GM19023 (cell line): ENCODE results near the gene PRTFDC1.
"Not testable (repeated sequence)": the region's sequence is repeated elsewhere in the genome, so short reads cannot be mapped to it uniquely, and the experiment has no call there.

Experiments used
- ATAC-seq: cut with Tn5 transposase; IDR thresholded peaks from one replicate; pipeline ENCODE4 v1.9.1; 2021; ENCODE audit warnings: mild to moderate bottlenecking, moderate library complexity; ENCODE audit not compliant: unreplicated experiment

The PRTFDC1 gene

DNA sequence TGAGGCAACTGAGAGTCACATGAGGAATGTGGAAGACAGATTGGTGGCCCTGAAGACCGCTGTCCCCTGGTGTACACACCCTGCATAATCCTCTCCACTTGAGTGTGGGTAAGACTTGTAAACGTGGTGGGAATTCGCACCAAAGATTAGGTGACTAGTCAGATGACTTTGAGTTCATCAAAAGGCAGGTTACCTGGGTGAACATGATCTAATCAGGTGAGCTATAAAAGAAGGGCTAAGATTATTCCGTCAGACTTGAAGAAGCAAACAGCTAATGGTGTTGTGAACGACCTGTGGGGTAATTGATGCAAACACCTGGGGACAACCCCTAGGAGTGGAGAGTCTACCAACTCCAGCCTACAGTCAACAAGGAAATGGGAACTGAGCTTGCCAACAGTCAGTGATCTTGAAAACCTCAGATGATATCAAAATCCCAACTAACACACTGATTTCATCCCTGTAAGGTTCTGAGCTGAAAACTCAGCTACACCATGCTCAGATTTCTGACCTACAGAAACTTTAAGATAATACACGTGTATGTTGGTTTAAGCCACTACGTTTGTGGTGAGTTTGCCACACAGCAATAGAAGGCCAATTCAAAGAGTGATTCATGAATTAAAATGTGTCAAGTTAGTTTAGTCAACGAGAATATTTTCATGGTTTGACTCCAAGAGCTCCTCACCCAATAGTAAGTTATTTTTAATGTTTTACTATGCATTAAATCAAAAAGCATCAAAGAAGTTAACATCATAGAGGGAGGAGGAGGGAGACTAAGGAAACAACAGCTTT, 16.7 kb downstream of the PRTFDC1 start:
- no peak for ATAC-seq

DNA sequence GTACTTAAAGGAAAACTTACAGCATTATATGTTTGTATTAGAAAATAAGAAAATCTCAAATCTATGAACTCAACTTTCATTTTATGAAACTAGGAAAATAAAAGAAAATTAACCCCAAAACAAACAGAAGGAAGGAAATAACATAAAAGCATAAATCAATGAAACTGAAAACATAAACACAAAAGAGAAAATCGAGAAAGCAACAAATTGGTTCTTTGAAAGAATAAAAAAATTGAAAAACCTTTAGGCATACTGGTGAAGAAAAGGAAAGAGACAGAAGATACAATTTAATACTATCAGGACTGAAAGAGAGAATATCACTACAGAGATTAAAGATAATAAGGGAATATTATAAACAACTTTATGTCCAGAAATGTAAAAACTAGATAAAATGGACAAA, 21.2 kb downstream of the PRTFDC1 start:
- ATAC-seq, result no peak

DNA sequence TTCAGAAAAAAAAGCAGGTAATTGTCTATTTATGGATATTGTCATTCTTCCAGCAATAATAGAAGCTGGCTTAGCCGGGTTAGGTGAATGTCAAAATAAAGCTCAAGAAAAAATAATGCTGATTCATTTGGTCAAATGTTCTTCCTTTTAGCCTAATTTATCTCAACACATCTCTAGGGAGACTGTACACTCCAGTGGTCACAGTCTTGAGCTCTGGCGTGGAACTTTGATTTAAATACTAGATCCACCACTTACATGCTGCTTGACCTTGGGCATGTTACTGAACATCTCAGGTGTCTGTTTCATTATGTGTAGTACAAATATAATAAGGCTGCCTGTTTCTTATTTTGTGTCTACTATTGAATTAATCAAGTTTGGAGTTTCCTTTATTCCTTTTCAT, 22.0 kb downstream of the PRTFDC1 start:
- peak; percentile 70 for ATAC-seq

DNA sequence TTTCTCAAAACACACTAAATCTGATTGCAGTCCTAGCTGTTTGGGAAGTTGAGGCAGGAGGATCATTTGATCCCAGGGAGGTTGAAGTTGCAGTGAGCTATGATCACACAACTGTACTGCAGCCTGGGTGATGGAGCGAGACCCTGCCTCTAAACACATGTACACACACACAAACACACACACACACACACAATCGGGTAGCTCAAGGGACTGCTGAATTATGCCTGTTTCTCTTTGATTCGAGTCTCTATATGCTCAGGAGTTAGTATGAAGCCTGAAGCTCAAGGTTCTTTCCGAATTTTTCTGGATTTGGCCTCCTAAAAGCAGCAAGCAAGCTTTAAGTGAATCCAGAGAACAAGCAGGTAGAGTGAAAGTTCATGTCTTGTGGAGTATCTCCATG, 22.5 kb downstream of the PRTFDC1 start:
- ATAC-seq, result peak; percentile 17

DNA sequence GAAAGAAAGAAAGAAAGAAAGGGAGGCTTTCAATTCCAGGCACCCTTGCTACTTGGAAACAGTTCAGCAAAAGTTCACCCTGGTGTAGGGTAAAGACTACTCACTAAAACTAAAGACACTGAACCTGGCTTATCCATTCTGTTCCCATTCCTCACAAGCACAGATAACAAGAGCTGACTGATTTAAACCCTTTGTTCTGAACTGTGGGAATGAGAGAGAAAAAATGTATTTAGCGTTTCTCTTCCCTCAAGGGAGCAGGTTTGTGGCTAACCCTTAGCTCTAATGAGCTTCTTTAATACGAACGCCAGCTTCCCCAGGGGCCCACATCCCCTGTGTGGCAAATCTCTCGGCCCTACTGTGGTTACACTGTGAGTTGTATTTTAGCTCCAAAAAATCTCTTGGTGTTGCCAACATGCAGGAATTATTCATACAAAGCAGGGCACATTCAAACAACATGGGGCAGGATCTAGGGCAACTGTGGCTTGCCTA, 23.3 kb downstream of the PRTFDC1 start:
- no peak for ATAC-seq

DNA sequence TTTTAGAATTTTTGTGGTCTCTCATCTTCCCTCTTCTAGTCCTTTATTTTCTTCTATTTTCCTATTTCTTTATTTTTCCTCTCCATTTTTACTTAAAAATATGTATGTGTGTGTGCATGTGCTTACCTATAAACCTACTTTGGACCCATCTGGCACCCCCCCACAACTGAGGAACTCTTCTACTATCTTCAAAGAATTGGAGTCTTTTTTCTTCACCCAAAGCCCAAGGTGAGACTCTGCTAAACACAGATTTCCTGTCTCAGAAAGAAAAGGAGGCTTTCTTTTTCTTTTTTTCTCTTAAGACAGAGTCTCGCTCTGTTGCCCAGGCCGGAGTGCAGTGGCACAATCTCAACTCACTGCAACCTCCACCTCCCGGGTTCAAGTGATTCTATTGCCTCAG, 24.2 kb downstream of the PRTFDC1 start:
- no peak for ATAC-seq

DNA sequence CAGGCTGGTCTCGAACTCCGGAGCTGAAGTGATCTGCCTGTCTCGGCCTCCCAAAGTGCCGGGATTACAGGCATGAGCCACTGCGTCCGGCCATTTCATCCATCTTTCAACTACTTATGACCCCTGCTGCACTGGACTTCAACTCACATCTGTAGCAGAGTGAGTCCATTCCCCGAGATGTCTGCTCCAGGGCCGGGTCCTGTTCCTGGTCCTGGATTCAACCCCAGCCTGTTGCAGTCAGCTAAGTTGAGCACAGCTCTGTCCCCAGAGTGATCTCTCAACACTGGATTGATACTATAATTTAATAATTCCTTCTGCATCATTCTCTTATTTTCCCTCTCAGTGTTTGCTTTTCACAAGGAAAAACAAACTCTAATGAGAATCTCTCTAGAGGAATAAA, 25.8 kb downstream of the PRTFDC1 start:
- ATAC-seq, result no peak

DNA sequence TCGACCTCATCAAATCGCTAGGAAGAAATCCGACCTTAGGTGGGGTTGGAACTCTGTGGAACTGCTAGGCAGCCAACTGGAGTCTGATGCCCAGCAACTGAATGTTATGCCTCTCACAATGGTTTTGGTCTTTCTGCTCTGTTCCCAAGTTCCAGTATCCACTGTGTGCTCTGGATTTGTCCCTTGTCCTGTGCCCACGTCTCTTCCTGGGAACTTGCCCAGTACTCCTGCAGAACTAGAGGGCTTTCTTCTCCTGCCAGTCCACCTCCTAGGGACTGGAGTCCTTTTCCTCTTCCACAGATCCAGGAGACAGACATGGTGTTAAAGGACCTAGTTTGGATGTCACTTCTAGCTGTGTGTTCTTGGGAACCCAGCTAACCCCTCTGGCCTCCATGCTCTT, 26.6 kb downstream of the PRTFDC1 start:
- no peak for ATAC-seq

DNA sequence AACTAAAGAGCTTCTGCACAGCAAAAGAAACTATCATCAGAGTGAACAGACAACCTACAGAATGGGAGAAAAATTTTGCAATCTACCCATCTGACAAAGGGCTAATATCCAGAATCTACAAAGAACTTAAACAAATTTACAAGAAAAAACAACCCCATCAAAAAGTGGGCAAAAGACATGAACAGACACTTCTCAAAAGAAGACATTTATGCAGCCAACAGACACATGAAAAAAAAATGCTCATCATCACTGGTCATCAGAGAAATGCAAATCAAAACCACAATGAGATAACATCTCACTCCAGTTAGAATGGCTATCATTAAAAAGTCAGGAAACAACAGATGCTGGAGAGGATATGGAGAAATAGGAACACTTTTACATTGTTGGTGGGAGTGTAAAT, 27.9 kb downstream of the PRTFDC1 start:
- not testable (repeated sequence) for ATAC-seq

DNA sequence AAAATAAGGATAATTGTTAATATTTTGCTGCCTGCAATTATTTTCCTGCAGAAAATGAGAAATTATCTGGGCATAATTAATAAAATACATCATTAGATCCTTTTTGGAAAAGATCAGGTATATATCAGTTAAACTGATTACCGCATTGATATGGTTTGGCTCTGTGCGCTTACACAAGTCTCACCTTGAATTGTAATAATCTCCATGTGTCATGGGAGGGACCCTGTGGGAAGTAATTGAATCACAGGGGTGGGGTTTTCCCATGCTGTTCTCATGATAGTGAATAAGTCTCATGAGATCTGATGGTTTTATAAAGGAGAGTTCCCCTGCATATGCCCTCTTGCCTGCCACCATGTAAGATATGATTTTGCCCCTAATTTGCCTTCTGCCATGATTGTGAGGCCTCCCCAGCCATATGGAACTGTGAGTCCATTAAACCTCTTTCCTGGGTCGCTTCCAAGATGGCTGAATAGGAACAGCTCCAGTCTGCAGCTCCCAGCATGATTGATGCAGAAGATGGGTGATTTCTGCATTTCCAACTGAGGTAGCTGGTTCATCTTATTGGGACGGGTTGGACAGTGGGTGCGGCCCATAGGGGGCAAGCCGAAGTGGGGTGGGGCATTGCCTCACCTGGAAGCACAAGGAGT, 30.1 kb downstream of the PRTFDC1 start:
- ATAC-seq, result not testable (repeated sequence)

DNA sequence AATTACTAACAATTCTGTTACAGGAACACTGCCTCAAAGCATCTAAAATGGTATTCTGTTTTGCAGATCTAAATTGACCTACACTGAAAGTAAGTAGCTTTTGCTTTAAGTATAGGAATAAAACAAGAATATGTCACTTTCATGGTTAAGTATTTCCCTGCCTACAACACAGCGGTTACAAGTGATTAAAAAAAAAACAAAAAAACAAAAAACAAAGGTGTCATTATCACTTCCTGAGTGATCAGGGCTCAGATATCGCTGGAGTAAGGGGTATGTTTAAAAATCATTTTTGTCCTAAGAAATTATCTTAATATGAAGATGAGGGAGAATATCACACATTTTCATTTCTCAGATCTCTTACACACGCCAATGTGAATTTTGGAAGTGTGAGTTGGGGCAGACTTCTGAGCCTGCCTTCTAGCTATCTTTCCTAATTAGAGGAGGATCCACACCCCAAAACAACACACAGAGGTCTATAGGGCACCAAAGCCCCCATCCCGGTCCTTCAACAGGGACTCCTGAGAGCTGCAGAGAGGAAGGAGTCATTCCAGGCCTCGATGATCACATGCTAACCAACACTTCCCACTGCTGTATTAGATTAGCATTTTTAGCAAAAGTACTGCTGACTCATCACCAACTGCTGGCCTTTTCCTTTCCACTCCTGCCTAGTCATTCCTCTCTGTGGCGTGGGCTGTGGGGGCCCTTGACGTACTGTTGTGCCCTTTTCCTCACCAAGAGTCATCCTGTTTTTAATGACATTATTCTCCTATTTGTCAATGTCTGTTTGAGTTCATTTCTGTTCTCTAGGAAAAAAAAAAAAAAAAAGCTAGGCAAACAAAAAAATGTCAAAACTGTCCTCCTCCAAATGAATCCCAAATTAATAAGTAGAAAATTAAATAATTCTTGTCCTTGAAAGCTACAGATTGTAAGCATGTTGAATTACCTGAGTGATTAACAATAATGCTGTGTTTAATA, 31.2 kb downstream of the PRTFDC1 start:
- ATAC-seq, result peak; percentile 92

DNA sequence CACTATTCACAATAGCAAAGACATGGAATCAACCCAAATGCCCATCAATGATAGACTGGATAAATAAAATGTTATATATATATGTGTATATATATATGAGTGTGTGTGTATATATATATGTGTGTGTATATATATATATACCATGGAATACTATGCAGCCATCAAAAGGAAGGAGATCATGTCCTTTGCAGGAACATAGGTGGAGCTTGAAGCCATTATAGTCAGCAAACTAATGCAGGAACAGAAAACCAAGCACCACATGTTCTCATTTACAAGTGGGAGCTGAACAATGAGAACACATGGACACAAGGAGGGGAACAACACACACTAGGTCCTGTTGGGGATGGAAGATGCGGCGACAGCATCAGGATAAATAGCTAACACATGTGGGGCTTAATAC, 32.2 kb downstream of the PRTFDC1 start:
- not testable (repeated sequence) for ATAC-seq

DNA sequence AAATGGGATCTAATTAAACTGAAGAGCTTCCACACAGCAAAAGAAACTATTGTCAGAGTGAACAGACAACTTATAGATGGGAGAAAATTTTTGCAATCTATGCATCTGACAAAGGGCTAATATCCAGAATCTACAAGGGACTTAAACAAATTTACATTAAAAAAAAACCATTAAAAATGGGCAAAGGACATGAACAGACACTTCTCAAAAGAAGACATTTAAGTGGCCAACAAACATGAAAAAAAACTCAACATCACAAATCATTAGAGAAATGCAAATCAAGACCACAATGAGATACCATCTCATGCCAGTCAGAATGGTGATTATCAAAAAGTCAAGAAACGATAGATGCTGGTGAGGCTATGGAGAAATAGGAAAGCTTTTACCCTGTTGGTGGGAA, 32.8 kb downstream of the PRTFDC1 start:
- not testable (repeated sequence) for ATAC-seq

DNA sequence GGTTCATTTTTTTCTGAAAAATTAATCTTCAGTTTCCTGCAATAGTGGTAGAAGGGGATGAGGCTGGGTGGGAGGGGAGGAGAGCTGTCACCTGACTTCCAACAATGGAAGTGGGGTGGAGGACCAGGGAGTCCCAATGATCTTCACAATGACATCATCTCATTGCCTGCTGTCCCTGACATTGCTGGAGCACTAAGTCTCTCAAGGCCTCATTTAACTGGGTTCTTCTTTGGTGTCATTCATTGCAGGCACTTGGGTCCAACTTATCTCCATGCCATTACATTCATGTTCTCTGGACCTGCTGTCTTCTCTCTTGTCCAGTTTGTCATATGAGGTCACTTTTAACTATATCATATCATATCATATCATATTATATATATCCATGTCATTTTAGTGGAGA, 34.4 kb downstream of the PRTFDC1 start:
- no peak for ATAC-seq

DNA sequence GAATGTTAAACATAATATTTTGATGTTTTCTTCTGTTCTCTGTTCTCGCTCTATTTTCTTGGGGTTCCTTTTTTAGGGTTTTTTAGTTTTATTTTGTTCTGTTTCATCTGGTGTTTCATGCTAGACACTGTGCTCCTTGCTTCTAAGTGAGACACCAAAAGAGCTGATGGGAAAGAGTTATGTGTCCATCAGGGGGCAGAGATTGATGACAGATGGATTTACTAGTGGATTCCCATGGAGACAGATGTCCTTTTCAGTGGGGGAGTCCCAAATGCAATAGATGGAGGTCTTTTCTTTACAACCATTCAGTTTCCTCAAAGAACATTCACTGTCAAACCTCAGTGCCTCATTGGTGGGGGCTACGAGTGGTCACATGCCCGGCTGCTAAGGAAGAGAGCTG, 34.9 kb downstream of the PRTFDC1 start:
- ATAC-seq, result no peak

DNA sequence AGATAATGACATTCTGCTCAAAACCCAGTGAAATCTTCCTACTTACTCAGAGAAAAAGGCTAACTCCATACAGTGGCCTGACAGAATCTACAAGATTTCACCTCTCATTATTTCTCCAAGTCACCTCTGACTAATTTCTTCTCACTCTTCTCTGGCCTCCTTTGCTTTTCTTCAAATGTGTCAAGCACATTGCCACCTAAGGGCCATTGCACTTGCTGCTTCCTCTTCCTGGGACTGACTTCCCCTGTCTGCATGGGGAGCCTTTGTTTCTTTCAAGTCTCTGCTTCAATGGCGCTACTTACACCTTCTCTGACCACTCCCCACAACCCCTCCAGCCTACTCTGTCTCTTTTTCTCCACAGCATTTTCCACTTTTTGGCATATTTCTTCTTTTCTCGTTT, 36.0 kb downstream of the PRTFDC1 start:
- ATAC-seq, result no peak

DNA sequence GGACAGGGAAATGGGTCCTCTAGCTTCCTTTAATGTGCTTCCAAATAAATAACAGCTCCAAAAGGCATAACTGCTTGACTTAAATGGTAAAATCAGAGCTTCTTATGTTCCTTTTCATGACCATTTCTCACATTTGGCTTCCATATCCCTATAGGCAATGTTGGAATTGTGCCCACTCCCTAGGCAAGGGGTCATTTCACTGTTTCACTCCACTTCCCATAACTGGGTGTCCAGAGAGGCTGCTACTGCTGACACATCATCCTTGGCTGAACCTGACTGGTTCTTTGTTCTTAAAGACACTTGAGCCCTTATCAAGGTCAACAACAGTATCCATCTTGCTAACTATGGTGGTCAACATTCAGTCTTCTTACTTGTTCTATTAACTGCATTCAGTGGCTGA, 37.1 kb downstream of the PRTFDC1 start:
- ATAC-seq, result no peak

DNA sequence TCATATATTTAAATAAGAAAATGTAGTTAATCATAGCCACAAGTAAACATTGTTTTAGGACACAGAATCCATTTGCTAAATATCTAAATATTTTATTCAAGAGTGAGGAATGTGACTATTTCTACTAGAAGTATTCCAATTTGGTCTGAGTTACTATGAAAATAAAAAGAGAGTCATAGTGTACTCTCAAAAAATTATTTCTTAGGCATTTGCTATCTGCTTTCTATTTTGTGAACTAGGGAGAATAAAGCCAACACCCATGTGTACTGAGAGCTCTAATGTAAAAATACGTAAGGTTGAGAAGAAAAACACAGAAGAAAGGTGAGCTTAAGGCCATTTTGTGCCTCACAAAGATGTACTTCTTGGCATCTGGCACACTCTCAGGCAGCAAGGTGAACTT, 38.3 kb downstream of the PRTFDC1 start:
- ATAC-seq, result no peak

DNA sequence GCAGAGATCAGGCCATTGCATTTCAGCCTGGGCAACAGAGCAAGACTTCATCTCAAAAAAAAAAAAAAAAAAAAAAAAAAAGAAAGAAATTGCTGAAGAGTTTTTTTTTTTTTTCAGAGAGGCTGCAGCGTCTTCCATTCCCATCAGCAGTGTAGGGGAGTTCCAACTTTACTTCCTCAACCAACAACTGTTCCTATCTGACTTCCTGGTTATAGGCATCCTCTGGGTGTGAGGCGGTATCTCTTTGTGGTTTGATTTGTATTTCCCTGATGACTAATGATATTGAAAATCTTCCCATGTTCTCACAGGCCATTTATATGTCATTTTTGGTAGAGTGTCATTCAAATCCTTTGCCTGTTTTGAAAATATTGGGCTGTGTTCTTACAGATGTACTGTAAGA, 40.2 kb downstream of the PRTFDC1 start:
- ATAC-seq, result no peak

DNA sequence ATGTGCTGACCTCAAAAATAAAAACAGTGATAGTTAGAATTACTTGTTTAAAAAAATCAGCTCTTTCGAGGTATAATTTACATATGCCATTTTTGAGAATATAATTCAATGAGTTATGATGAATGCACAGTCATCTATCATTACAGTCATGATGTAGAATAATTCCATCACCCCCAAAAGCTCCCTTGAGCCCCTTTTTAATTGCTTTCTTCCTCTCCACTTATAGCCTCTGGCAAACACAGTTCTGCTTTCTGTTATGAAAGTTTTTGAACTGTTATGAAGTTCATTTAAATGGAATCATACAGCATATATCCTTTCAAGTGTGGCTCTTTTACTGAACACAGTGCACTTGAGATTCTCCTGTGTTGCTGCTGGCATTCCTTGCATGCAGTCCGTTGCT, 41.4 kb downstream of the PRTFDC1 start:
- no peak for ATAC-seq

DNA sequence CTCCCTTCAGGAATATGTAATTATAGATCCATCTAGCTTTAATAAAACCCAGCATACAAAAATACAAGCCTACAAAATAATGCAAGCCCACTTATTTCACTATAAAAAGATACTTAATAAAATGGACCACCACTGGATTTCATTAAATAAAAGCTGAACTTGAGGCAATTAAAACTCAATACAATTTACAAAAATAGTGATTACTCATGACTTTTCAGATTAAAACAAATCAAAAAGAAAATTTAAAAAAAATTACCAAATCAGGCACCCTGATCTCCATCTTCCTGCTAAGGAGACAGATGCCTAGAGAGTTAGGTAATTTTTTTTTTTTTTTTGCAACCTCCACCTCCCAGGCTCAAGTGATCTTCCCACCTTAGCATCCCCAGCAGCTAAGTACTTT, 41.8 kb downstream of the PRTFDC1 start:
- ATAC-seq, result no peak
